Hepatocyte (in vitro differentiated cells): ENCODE results near the gene ADAD2. TPM values are rescaled to one million over a fixed set of nuclear protein-coding genes. Genes with fewer than 3 reads are reported as not detected.

Source experiments
- DNase-seq: peaks from one replicate; pipeline ENCODE4 v3.0.0-alpha.2; 2016; ENCODE audit warnings: low spot score
- H2AFZ ChIP-seq: fragments of 200-600 bp; sonication (generic); 2 replicates; pipeline ENCODE4 v1.6.0; 2016; ENCODE audit warnings: antibody characterized with exemption, mild to moderate bottlenecking
- H3K27ac ChIP-seq: fragments of 200-600 bp; sonication (generic); 2 replicates; pipeline ENCODE4 v1.5.1; 2016; ENCODE audit warnings: mild to moderate bottlenecking
- H3K27me3 ChIP-seq: fragments of 200-600 bp; sonication (generic); 2 replicates; pipeline ENCODE4 v1.6.1; 2016
- H3K36me3 ChIP-seq: fragments of 200-600 bp; sonication (generic); replicated peaks from 2 replicates; pipeline ENCODE4 v1.5.1; 2016; ENCODE audit warnings: low read depth; ENCODE audit not compliant: insufficient read depth
- H3K4me1 ChIP-seq: fragments of 200-600 bp; sonication (generic); 2 replicates; pipeline ENCODE4 v1.5.1; 2016; ENCODE audit warnings: mild to moderate bottlenecking, moderate library complexity; ENCODE audit not compliant: insufficient read depth
- H3K4me2 ChIP-seq: fragments of 200-600 bp; sonication (generic); 2 replicates; pipeline ENCODE4 v1.6.0; 2016
- H3K4me3 ChIP-seq: fragments of 200-600 bp; sonication (generic); 2 replicates; pipeline ENCODE4 v1.5.1; 2016; ENCODE audit warnings: mild to moderate bottlenecking
- H3K79me2 ChIP-seq: fragments of 200-600 bp; sonication (generic); 2 replicates; pipeline ENCODE4 v1.6.0; 2017; ENCODE audit warnings: mild to moderate bottlenecking
- H3K9me2 ChIP-seq: fragments of 200-600 bp; sonication (generic); replicated peaks from 2 replicates; pipeline ENCODE4 v1.6.0; 2017; ENCODE audit warnings: mild to moderate bottlenecking; ENCODE audit not compliant: insufficient read depth
- H3K9me3 ChIP-seq: fragments of 200-600 bp; sonication (generic); 2 replicates; pipeline ENCODE4 v1.5.1; 2016; ENCODE audit warnings: low read depth, mild to moderate bottlenecking
- H4K20me1 ChIP-seq: fragments of 200-600 bp; sonication (generic); 2 replicates; pipeline ENCODE4 v1.6.0; 2016; ENCODE audit warnings: mild to moderate bottlenecking; ENCODE audit not compliant: insufficient read depth, poor library complexity, severe bottlenecking
- CTCF ChIP-seq: fragments of 200-600 bp; sonication (generic); IDR thresholded peaks from 2 replicates; pipeline ENCODE4 v1.5.1; 2016; ENCODE audit warnings: antibody characterized with exemption, mild to moderate bottlenecking; ENCODE audit not compliant: poor library complexity
- EZH2 ChIP-seq: fragments of 200-600 bp; sonication (generic); IDR thresholded peaks from 2 replicates; pipeline ENCODE4 v1.6.1; 2016; ENCODE audit warnings: antibody characterized with exemption, mild to moderate bottlenecking, borderline replicate concordance
- EZH2phosphoT487 ChIP-seq: fragments of 200-600 bp; sonication (generic); IDR thresholded peaks from one replicate; pipeline ENCODE4 v1.6.1; 2018; ENCODE audit warnings: antibody characterized with exemption, mild to moderate bottlenecking, low read depth, moderate library complexity; ENCODE audit not compliant: unreplicated experiment, severe bottlenecking
- WGBS: methylation state at CpG from one replicate; pipeline ENCODE4 v1.1.6; 2016; ENCODE audit warnings: low lambda C conversion rate; ENCODE audit errors: missing lambda C conversion rate; 5-methylcytosine and 5-hydroxymethylcytosine counted together
- polyA plus RNA-seq: library from polyadenylated mRNA; unstranded; fragments of >200 nt; fragmentation: Nextera tagmentation; extraction: Ambion mirVana; gene quantifications from 2 replicates; pipeline ENCODE4 v1.2.1, GENCODE V29; 2016
- total RNA-seq: library from RNA; depleted of rRNA; stranded (reverse); fragments of >200 nt; gene quantifications from 2 replicates; pipeline ENCODE4 v1.2.3, GENCODE V29; 2014

The ADAD2 gene
- total and polyA plus RNA-seq, 2 experiments from 2014 or later: 0.30 TPM; not detected in 1

DNA sequence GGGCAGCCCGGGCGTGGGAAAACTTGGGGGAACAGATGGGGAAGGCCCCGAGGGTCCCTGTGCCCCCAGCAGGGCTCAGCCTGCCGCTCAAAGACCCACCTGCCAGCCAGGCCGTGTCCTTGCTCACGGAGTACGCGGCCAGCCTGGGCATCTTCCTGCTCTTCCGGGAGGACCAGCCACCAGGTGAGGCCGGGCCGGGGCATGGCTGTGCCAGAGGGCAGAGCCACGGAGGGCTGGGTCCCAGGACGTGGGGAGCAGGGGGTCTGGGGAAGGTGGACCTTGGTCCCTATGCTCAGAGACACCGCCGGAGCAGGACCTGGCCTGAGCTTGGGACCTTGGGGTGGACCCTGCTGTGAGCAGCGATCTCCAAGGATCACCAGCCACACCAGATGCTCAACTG lies 509 bp downstream of the ADAD2 start:
- Histone ChIP-seq H3K9me2 (no peaks in the 10 kb centered on the region), H3K9me3 (no peaks in the 10 kb centered on the region), H4K20me1 (no peaks in the 10 kb centered on the region), H3K4me1 (no peaks in the 10 kb centered on the region), H3K27me3 (no peaks in the 10 kb centered on the region), H3K27ac (no peak overlapping the region), H2AFZ (no peak overlapping the region), H3K4me3 (no peak overlapping the region), H3K4me2 (no peak overlapping the region), H3K79me2 (peaks cover 3% of the 10 kb centered on the region), H3K36me3 (no peaks in the 10 kb centered on the region)
- no peak for TF ChIP-seq EZH2phosphoT487
- TF ChIP-seq EZH2: no peak
- no peak for TF ChIP-seq CTCF
- DNase-seq: peak; percentile 3
- WGBS: 97% methylated on average over 12 of the region's 16 CpGs

DNA sequence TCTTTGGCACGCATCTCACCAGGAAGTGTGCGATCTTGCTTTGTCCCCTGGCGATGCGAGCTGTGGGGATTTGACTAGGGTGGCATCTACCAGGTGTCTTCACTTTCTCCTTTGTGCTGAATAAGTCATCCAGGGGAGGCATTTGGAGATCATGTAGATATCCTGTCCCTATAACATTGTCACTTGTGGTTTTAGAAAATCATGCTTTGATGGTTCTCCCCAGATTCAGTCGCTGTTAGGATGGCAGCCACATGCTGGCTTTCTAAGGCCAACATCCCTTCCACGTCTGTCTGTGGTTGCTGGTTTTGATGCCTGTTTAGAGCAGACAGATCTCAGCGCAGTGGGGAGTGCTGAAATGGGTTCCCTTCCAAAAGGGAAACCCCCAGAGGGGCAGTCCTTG lies 2.5 kb downstream of the ADAD2 start:
- WGBS: 85% methylated on average over 7 of the region's 7 CpGs
- no peak overlapping the region for H3K4me2 ChIP-seq
- no peak overlapping the region for H3K27ac ChIP-seq

GRCh38 chr16:84194018-84194417 lies 3.1 kb downstream of the ADAD2 start:
- no peaks in the 10 kb centered on the region for H3K27me3 ChIP-seq
- no peaks in the 10 kb centered on the region for H3K79me2 ChIP-seq
- 93% methylated on average over 11 of the region's 11 CpGs for WGBS
- H3K27ac ChIP-seq: no peak overlapping the region
- H2AFZ ChIP-seq: no peak overlapping the region
- DNase-seq: no peak
- no peak for TF ChIP-seq CTCF
- no peak for TF ChIP-seq EZH2phosphoT487
- no peak for TF ChIP-seq EZH2
- no peaks in the 10 kb centered on the region for H3K9me2 ChIP-seq
- no peaks in the 10 kb centered on the region for H3K9me3 ChIP-seq
- no peaks in the 10 kb centered on the region for H3K36me3 ChIP-seq
- H3K4me3 ChIP-seq: no peak overlapping the region
- H3K4me2 ChIP-seq: no peak overlapping the region
- H4K20me1 ChIP-seq: no peaks in the 10 kb centered on the region
- H3K4me1 ChIP-seq: no peaks in the 10 kb centered on the region

More for the DNA sequence above, 2.5 kb downstream of the ADAD2 start:
- no peaks in the 10 kb centered on the region for H3K9me3 ChIP-seq
- no peaks in the 10 kb centered on the region for H3K9me2 ChIP-seq
- H3K79me2 ChIP-seq: no peaks in the 10 kb centered on the region
- no peak overlapping the region for H3K4me3 ChIP-seq
- H2AFZ ChIP-seq: no peak overlapping the region
- DNase-seq: no peak
- H4K20me1 ChIP-seq: no peaks in the 10 kb centered on the region
- TF ChIP-seq EZH2: no peak
- no peak for TF ChIP-seq CTCF
- no peak for TF ChIP-seq EZH2phosphoT487
- H3K4me1 ChIP-seq: no peaks in the 10 kb centered on the region
- no peaks in the 10 kb centered on the region for H3K36me3 ChIP-seq
- no peaks in the 10 kb centered on the region for H3K27me3 ChIP-seq

DNA sequence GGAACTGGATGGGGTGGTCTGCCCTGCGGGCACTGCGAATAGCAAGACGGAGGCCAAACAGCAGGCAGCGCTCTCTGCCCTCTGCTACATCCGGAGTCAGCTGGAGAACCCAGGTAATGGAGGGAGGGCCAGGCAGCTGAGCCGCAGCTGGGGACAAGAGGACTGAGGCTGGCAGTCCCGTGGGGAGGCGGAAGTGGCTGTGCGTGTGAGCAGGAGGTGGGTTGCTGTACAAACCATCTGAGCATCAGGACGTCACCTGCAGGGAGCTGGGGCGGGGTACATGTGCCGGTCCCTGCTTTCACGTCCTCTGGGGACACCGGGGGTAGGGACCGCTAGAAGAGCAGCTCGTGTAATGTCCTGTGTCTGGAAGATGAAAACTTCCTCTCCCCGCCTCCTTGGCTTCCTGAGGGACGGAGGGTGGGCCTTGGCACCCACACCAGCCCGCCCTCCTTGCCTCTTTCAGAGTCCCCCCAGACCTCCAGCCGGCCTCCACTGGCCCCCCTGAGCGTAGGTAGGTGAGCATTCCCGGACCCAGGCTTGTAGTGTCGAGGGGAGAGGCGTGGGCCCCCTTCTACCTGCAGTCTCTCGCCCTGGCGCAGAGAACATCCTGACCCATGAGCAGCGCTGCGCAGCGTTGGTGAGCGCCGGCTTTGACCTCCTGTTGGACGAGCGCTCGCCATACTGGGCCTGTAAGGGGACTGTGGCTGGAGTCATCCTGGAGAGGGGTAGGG lies 3.7 kb downstream of the ADAD2 start:
- H3K36me3 ChIP-seq: no peaks in the 10 kb centered on the region
- no peak overlapping the region for H3K27ac ChIP-seq
- no peaks in the 10 kb centered on the region for H3K9me2 ChIP-seq
- no peak overlapping the region for H3K4me2 ChIP-seq
- no peaks in the 10 kb centered on the region for H3K4me1 ChIP-seq
- no peak overlapping the region for H3K4me3 ChIP-seq
- no peak overlapping the region for H2AFZ ChIP-seq
- no peaks in the 10 kb centered on the region for H3K79me2 ChIP-seq
- no peak for TF ChIP-seq EZH2
- TF ChIP-seq EZH2phosphoT487: no peak
- no peak for TF ChIP-seq CTCF
- DNase-seq: peak; percentile 3
- no peaks in the 10 kb centered on the region for H4K20me1 ChIP-seq
- 86% methylated on average over 34 of the region's 34 CpGs for WGBS
- H3K9me3 ChIP-seq: no peaks in the 10 kb centered on the region
- no peaks in the 10 kb centered on the region for H3K27me3 ChIP-seq
